Dermis blood vessel endothelial cell (primary cell): ENCODE results near the gene KRTAP5-6. TPM values are rescaled to one million over a fixed set of nuclear protein-coding genes. Genes with fewer than 3 reads are reported as not detected.

Experiments
- DNase-seq: peaks from one replicate; pipeline ENCODE4 v3.0.0; 2010
- total RNA-seq: library from RNA; depleted of rRNA; stranded (reverse); fragments of >200 nt; gene quantifications from 2 replicates; pipeline ENCODE4 v1.2.3, GENCODE V29; 2014

Gene KRTAP5-6
- total RNA-seq = 0.28 TPM in 1 of 2 replicates, not detected in the other

- DNase-seq = peak; percentile 7
Observed at GRCh38 chr11:1696608-1697570, at the start of gene KRTAP5-6. Gene KRTAP5-6 (plus strand): TSS chr11:1697195. CDS start chr11:1697246, 51 bp downstream.

GRCh38 chr11:1647901-1648652, 48.9 kb upstream of the KRTAP5-6 start:
- DNase-seq = no peak

GRCh38 chr11:1648653-1649420, 48.2 kb upstream of the KRTAP5-6 start:
- DNase-seq = no peak

- DNase-seq = no peak
Observed at GRCh38 chr11:1650034-1650917, 46.7 kb upstream of the KRTAP5-6 start.

- no peak for DNase-seq
Observed at GRCh38 chr11:1650918-1651262, 46.1 kb upstream of the KRTAP5-6 start.

GRCh38 chr11:1651411-1651980, 45.5 kb upstream of the KRTAP5-6 start:
- DNase-seq = no peak

GRCh38 chr11:1652026-1652425, 45.0 kb upstream of the KRTAP5-6 start:
- DNase-seq = no peak

- no peak for DNase-seq
Observed at GRCh38 chr11:1652442-1652770, 44.6 kb upstream of the KRTAP5-6 start.

GRCh38 chr11:1652771-1653540, 44.0 kb upstream of the KRTAP5-6 start:
- DNase-seq = peak; percentile 69

- no peak for DNase-seq
Observed at GRCh38 chr11:1653541-1654387, 43.2 kb upstream of the KRTAP5-6 start.

GRCh38 chr11:1654388-1655167, 42.4 kb upstream of the KRTAP5-6 start:
- peak; percentile 14 for DNase-seq

GRCh38 chr11:1655168-1656060, 41.6 kb upstream of the KRTAP5-6 start:
- DNase-seq = no peak

- no peak for DNase-seq
Observed at GRCh38 chr11:1656061-1656441, 40.9 kb upstream of the KRTAP5-6 start.

GRCh38 chr11:1656670-1657069, 40.3 kb upstream of the KRTAP5-6 start:
- no peak for DNase-seq

- no peak for DNase-seq
Observed at GRCh38 chr11:1659506-1659905, 37.5 kb upstream of the KRTAP5-6 start.

GRCh38 chr11:1660111-1660867, 36.7 kb upstream of the KRTAP5-6 start:
- no peak for DNase-seq
